ENCODE results near the gene IL17REL.

The IL17REL gene

DNA sequence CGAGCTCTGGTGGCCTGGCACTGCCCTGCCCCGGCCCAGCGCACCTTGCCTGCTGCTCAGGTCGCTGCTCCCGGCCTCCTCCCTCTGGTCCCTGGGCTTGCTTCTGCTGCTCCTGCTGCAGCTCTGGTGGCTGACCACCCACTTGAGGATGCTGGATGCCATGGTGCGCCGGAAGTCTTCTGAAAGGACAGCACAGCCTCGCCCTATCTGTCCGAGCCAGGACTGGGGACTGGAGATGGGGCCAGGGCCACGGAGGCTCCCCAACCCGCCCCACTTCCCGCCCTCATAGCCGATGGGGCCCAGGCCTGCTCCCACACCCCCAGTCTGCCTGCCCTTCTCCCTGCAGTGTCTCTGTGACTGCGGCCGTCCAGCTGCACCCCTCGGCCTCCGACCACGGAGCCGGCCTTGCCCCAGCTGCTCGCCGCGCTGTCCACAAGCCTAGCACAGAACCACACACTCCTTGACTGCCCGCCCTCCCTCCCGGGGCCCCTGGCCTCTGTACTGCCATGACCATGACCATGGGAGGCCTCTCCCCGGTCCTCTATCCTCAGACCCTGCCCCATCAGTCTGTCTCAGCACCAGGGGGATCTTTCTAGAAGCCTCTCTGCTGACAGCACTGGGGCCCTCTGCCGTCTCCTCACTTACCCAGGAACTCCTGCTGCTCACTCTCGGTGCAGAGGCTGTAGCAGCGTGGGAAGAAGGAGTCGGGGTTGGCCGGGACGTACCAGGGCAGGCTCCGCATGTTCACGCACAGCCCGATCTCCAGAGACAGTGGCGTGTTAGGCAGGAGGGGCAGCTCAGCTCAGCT, 32.9 kb upstream of the IL17REL start:
- no peaks in the 10 kb centered on the region for H3K4me1 ChIP-seq (ENCODE audit: control insufficient read depth, insufficient read depth, low read length)
- no peaks in the 10 kb centered on the region for H3K36me3 ChIP-seq (ENCODE audit: control insufficient read depth, insufficient read depth, low read length)
- no peak overlapping the region for H3K4me3 ChIP-seq (ENCODE audit: low read depth, low read length)
- H3K27me3 ChIP-seq (ENCODE audit: control insufficient read depth, insufficient read depth, low read length), result no peaks in the 10 kb centered on the region; the same call in 1 of the 2 replicates
- H3K27ac ChIP-seq (ENCODE audit: low read depth, low read length), result no peak overlapping the region
- no peaks in the 10 kb centered on the region for H3K9me3 ChIP-seq (ENCODE audit: control insufficient read depth, insufficient read depth, low read depth, low read length)
- H3K9ac ChIP-seq (ENCODE audit: low read length), result no peak overlapping the region

DNA sequence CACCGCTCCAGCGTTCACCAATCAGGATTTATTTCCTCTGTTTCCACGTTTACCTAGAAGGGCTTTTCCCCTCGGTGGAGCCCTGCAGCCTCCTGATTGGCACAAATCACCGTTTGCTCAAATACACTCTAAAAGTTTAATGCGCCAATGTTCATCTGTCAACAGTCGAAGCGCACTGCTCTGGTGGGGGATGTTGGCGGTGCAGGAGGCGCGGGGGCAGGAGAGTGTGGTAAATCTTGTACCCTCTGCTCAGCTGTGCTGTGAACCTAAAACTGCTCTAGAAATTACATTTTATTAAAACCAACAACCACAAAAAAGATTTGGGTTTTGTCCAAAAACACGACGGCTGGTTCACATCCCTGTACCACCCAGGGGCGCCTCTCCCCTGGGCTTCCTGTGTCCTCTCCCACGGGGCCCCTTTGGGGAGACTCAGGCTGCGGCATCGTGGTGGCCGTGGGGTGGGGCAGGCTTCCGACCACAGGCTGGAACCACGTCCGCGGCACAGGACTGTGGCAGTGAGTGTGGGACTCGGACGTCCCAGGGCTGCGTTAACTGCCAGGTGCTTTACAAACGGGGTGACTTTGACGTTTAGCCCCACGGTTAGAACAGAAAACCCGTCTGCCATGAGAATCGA, 32.0 kb upstream of the IL17REL start:
- Histone ChIP-seq H3K9ac (ENCODE audit: low read length) (no peak overlapping the region), H3K27me3 (ENCODE audit: control insufficient read depth, insufficient read depth, low read length) (no peaks in the 10 kb centered on the region; the same call in 1 of the 2 replicates), H3K4me1 (ENCODE audit: control insufficient read depth, insufficient read depth, low read length) (no peaks in the 10 kb centered on the region), H3K27ac (ENCODE audit: low read depth, low read length) (no peak overlapping the region), H3K4me3 (ENCODE audit: low read depth, low read length) (no peak overlapping the region), H3K36me3 (ENCODE audit: control insufficient read depth, insufficient read depth, low read length) (no peaks in the 10 kb centered on the region), H3K9me3 (ENCODE audit: control insufficient read depth, insufficient read depth, low read depth, low read length) (no peaks in the 10 kb centered on the region)

GRCh38 chr22:50041361-50042065, 28.9 kb upstream of the IL17REL start:
- no peaks in the 10 kb centered on the region for H3K4me1 ChIP-seq (ENCODE audit: control insufficient read depth, insufficient read depth, low read length)
- no peak overlapping the region for H3K27ac ChIP-seq (ENCODE audit: low read depth, low read length)
- no peaks in the 10 kb centered on the region for H3K36me3 ChIP-seq (ENCODE audit: control insufficient read depth, insufficient read depth, low read length)
- no peaks in the 10 kb centered on the region; the same call in 1 of the 2 replicates for H3K27me3 ChIP-seq (ENCODE audit: control insufficient read depth, insufficient read depth, low read length)
- no peak overlapping the region for H3K9ac ChIP-seq (ENCODE audit: low read length)
- H3K4me3 ChIP-seq (ENCODE audit: low read depth, low read length), result no peak overlapping the region
- H3K9me3 ChIP-seq (ENCODE audit: control insufficient read depth, insufficient read depth, low read depth, low read length), result 0 out of 2 replicates have a peak, but pooled peaks cover 3% of the 10 kb centered on the region

DNA sequence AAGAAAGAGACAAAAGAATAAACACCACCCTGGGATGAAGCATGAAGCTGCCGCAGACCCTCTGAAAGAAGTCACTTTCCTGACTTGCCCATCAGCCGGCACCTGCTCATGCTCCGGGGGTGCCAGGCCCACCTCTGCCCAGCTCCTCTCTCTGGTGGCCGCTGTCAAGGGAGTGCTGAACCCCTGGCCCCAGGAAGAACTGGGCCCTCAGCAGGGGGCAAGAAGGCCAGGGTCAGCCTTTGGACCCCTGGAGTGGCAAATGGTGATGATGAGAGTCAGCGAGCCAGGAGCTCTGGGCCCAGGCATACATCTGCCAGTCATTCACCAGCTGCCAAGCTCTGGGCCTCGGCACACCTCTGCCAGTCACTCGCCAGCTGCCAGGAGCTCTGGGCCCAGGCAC, 28.2 kb upstream of the IL17REL start:
- no peak overlapping the region for H3K27ac ChIP-seq (ENCODE audit: low read depth, low read length)
- H3K27me3 ChIP-seq (ENCODE audit: control insufficient read depth, insufficient read depth, low read length), result no peaks in the 10 kb centered on the region; the same call in 1 of the 2 replicates
- H3K4me3 ChIP-seq (ENCODE audit: low read depth, low read length), result no peak overlapping the region
- no peak overlapping the region for H3K9ac ChIP-seq (ENCODE audit: low read length)
- H3K4me1 ChIP-seq (ENCODE audit: control insufficient read depth, insufficient read depth, low read length), result no peaks in the 10 kb centered on the region
- 0 out of 2 replicates have a peak, but pooled peaks cover 3% of the 10 kb centered on the region for H3K9me3 ChIP-seq (ENCODE audit: control insufficient read depth, insufficient read depth, low read depth, low read length)
- no peaks in the 10 kb centered on the region for H3K36me3 ChIP-seq (ENCODE audit: control insufficient read depth, insufficient read depth, low read length)

GRCh38 chr22:50039669-50040443, 27.3 kb upstream of the IL17REL start:
- Histone ChIP-seq H3K9me3 (ENCODE audit: control insufficient read depth, insufficient read depth, low read depth, low read length) (0 out of 2 replicates have a peak, but pooled peaks cover 3% of the 10 kb centered on the region), H3K4me1 (ENCODE audit: control insufficient read depth, insufficient read depth, low read length) (no peaks in the 10 kb centered on the region), H3K27me3 (ENCODE audit: control insufficient read depth, insufficient read depth, low read length) (no peaks in the 10 kb centered on the region; the same call in 1 of the 2 replicates), H3K4me3 (ENCODE audit: low read depth, low read length) (no peak overlapping the region), H3K36me3 (ENCODE audit: control insufficient read depth, insufficient read depth, low read length) (no peaks in the 10 kb centered on the region), H3K9ac (ENCODE audit: low read length) (no peak overlapping the region), H3K27ac (ENCODE audit: low read depth, low read length) (no peak overlapping the region)

DNA sequence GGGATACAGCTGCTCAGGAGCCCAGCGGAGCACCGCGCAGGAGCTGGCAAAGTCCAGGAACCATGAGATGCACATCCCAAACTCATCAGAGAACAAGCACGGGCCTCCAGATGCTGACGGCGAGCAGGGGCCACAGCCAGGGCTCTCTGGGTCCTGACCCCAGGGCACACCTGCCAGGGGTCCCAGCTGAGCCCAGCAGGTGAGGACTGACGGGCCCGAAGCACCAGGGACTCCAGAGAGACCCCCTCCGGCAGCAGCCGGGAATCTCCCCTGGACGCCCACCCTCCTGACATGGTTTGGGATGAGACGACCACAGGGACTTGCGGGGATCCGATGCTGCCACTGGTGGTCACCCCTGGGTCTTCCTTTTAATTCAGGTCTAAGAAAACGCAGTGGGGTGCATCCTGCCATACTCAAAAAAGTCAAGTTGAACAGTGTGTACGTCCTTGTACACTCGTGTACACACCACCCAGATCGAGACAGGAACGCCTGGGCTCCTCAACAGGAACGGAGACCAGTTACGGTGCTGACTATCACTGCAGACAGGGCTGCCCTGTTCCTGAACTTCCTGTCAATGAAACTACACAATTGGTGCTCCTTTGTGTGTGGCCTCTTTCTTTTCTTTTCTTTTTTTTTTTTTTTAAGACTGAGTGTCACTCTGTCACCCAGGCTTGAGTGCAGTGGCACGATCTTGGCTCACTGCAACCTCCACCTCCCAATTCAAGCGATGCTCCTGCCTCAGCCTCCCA, 23.6 kb upstream of the IL17REL start:
- Histone ChIP-seq H3K9ac (ENCODE audit: low read length) (no peak overlapping the region), H3K27ac (ENCODE audit: low read depth, low read length) (no peak overlapping the region), H3K36me3 (ENCODE audit: control insufficient read depth, insufficient read depth, low read length) (no peaks in the 10 kb centered on the region), H3K27me3 (ENCODE audit: control insufficient read depth, insufficient read depth, low read length) (peaks cover 7% of the 10 kb centered on the region; the same call in 1 of the 2 replicates), H3K4me1 (ENCODE audit: control insufficient read depth, insufficient read depth, low read length) (no peaks in the 10 kb centered on the region), H3K9me3 (ENCODE audit: control insufficient read depth, insufficient read depth, low read depth, low read length) (0 out of 2 replicates have a peak, but pooled peaks cover 3% of the 10 kb centered on the region), H3K4me3 (ENCODE audit: low read depth, low read length) (no peak overlapping the region)

DNA sequence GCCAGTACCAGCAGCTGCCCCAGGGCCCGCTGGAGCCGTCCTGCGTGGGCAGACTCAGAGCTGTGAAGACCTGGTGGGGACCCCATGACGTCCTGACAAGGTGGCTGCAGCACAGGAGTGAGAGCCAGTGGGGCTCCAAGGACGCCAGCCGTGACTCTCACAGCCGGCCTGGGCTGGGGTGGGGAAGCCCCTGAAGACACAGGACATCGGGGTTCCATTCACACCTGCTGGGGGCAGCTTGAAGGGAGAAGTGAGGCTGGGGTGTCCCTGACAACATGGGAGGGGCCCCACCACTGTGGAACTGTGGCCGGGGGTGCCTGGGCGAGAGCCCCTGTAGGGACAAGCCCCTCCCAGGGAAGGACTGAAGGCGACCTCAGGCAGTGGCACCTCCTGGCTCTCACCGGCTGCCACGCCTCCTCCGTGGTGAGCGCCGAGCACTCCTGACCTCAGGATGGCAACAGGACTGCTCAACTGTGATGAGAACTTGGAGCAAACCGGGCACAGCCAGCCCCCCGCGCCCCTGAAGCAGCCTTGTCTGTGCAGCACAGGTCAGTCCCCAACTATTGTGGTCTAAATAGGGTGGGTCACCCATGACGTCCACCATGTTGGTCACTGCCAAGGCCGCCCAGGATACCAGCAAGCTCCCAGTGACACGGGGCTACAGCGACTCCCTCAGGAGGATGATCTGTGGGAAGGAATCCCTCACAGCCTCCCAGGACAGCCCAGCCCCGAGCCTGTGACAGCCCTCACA, 22.7 kb upstream of the IL17REL start:
- H3K27me3 ChIP-seq (ENCODE audit: control insufficient read depth, insufficient read depth, low read length), result peaks cover 15% of the 10 kb centered on the region
- H3K9ac ChIP-seq (ENCODE audit: low read length), result no peak overlapping the region
- H3K27ac ChIP-seq (ENCODE audit: low read depth, low read length), result no peak overlapping the region
- H3K36me3 ChIP-seq (ENCODE audit: control insufficient read depth, insufficient read depth, low read length), result no peaks in the 10 kb centered on the region
- 0 out of 2 replicates have a peak, but pooled peaks cover 3% of the 10 kb centered on the region for H3K9me3 ChIP-seq (ENCODE audit: control insufficient read depth, insufficient read depth, low read depth, low read length)
- H3K4me3 ChIP-seq (ENCODE audit: low read depth, low read length), result no peak overlapping the region
- no peaks in the 10 kb centered on the region for H3K4me1 ChIP-seq (ENCODE audit: control insufficient read depth, insufficient read depth, low read length)

GRCh38 chr22:50034126-50035081, 21.8 kb upstream of the IL17REL start:
- Histone ChIP-seq H3K9me3 (ENCODE audit: control insufficient read depth, insufficient read depth, low read depth, low read length) (0 out of 2 replicates have a peak, but pooled peaks cover 3% of the 10 kb centered on the region), H3K36me3 (ENCODE audit: control insufficient read depth, insufficient read depth, low read length) (no peaks in the 10 kb centered on the region), H3K27ac (ENCODE audit: low read depth, low read length) (no peak overlapping the region), H3K4me3 (ENCODE audit: low read depth, low read length) (no peak overlapping the region), H3K27me3 (ENCODE audit: control insufficient read depth, insufficient read depth, low read length) (peaks cover 23% of the 10 kb centered on the region), H3K9ac (ENCODE audit: low read length) (no peak overlapping the region), H3K4me1 (ENCODE audit: control insufficient read depth, insufficient read depth, low read length) (no peaks in the 10 kb centered on the region)

Measured in HUES6 (cell line).